GM19468 (cell line): Measurements from ENCODE around the gene EEF1A2.

Source experiments
- ATAC-seq: cut with Tn5 transposase; IDR thresholded peaks from one replicate; pipeline ENCODE4 v1.9.1; 2021; ENCODE audit warnings: mild to moderate bottlenecking, moderate library complexity, moderate number of reproducible peaks; ENCODE audit not compliant: unreplicated experiment; ENCODE audit errors: extremely low read depth

EEF1A2 gene

DNA sequence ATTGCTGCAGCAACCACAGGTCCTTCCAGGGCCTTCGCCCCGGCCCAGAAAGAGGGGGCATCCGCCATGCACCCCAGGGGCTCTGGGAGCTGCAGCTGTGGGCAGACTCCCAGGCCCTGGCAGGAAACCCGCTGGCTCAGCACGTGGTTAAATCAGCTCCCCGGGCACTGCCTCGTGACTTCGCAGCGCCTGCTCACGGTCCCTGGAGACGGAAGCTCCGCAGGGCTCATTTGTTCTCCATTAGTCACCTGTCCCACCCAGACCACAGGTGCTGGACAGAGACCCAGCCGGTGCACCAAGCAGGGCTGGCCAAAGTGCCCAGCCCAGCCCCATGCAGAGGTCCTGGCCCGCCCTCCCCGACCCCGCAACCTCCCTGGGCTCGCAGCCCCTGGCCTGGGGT, 41.1 kb downstream of the EEF1A2 start:
- ATAC-seq, result no peak

- no peak for ATAC-seq
Measured at GRCh38 chr20:63456429-63457284, 42.2 kb downstream of the EEF1A2 start.

DNA sequence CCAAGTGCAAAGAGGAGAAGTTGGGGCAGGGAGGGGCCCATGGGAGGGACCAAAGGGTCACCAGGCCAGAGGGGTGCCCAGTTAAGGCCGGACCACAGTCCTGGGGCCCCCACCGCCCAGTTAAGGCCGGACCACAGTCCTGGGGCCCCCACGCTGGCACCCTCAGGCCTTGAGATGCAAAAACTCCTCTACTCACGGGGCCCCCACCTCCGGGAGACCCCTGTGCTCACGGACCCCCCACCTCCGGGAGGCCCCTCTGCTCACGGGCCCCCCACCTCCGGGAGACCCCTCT, 43.4 kb downstream of the EEF1A2 start:
- no peak for ATAC-seq

DNA sequence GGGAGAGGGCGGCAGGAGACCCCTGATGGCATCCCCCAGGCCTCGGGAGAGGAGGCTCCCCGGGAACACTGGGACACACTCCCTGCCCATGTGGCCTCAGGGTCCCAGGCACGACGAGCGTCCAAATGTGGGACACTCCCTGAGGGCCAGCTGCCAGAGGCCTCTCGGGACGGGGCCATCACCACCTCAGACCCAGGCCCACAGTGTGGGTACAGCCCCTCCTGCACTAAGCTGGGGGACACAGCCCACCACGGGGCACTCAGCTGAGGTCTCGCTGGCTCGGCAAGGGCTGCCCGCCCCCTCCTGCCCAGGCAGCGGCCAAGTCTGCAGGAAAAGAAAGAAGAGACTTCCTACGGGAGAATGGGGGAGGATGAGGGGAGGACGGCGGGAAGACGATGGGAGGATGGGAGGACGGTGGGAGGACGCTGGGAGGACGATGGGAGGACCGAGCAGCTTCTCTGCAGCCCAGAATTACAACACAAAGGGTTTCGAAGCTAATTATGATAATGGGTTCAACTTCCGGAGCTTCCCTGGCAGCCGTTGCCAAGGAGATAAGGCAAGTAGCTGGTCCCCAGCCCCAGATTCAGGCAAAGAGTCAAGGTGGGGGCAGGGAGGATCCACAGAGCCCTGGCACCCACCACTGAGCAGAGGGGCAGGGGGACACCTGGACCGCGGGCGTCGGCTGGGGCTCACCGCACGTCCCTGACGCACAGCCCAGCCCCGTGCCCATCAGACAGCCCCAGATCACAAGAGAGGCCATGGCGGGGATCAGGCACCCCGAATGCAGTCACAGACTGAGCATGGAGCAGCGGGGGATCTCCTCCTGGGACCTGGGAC, 43.9 kb downstream of the EEF1A2 start:
- no peak for ATAC-seq

DNA sequence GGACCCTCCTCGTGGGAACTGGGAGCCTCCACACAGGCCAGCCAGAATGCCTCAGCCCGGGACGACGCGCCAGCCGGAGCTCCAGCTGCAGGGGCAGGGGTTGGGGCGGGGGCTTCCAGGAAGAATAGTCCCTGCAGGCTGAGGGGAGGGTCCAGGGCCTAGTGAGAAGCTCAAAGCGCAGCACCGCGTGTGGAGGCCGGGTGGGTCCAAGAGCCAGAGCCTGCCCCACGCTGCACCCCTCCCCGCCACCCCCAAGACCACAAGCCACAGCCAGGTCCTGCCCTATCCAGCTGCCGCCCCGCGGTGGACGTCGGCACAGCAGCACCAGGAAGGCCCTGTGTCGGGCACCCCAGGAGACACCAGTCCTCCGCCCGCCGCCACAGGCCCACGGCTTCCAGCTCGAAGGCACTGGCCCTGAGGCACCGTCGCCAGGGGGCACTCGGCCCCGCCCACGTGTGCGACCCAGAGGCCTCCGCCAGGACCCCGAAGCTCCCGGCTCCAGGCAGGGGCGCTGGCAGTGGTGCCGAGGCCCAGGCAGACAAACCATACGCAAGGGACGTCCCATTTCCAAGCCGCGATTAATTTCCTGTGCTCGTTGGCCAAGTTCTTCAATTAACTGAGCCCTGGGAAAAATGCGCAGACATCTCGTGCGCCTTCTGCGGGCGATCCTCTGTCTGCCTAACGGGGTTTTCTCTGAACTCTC, 45.9 kb downstream of the EEF1A2 start:
- ATAC-seq, result no peak

DNA sequence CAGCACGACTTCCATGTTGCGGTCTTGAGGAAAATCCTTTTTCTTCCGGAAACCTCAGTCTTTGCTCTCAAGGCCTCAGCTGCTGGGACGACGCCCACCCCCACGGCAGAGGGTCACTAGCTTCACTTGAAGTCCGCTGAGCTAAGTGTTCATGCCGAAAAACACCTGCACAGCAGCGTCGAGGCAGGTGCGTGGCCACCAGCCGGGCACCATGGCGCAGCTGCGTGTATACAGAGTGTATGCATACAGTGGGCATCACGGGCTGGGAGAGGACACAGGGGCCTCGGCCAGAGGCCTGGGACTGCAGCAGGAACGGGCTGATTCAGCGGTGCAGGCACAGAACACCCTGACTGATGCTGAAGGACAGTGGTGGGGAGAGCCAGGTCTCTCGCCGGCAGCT, 46.5 kb downstream of the EEF1A2 start:
- no peak for ATAC-seq

GRCh38 chr20:63451821-63452220, 47.1 kb downstream of the EEF1A2 start:
- no peak for ATAC-seq

DNA sequence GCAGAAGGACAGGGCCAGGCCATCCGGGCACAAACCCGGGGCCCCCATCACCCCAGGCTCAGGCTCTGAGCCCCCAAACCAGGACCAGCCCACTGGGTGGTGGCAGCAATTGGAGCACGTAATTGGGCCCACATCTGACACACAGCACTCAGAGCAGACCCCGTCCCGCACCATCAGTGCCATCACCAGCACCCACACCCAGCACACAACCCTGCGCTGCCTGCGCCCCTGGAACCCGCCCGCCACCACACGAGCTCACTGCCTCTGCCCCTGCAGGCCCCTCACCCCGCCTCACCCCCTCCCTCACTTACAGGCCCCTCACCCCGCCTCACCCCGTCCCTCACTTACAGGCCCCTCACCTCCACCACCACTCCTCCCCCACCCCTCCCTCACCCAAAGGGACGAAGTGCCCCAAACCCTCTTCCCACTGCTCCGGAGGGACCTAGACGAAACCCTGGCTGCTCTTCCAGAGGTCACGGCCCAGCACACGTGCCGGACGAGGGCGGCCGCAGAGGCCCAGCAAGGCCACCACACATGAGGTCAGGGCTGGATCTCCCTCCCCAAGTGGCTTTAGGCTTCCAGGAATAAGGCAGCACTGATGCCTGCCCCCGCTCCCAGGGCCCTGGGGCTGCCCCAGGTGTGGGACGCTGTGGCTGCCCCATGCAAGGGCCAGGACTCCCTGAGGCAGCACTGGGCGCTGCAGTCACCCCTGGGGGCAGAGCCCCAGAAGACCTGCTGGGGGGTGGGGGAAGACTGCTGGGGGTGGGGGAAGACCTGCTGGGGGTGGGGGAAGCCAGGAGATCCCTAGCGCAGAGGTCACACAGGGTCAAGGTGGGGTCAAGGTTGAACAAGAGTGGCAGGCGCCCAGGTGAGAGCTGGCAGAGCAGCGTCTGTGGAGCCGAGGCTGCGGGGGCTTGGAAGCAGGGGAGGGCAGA, 48.8 kb downstream of the EEF1A2 start:
- no peak for ATAC-seq

DNA sequence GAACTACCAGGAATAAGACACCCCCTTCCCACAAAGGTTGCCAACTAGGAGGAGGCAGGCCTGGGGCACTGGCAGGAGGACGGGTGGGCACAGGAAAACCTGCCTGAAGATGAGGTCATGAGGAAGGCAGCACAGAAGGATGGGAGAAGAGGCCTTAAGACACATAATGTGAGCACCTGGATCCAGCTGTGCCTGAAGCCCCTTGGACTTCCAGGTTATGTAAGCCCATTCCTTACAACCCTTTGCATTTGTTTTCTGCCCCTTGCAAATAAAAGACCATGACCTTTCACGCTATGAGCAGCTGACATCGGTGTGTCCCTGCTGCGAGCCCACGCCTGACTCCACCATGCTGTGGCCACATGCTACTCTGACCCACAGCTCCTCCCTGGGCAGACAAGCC, 49.9 kb downstream of the EEF1A2 start:
- ATAC-seq, result no peak

GRCh38 chr20:63448031-63448430, 50.9 kb downstream of the EEF1A2 start:
- ATAC-seq, result no peak

GRCh38 chr20:63447320-63447719, 51.6 kb downstream of the EEF1A2 start:
- ATAC-seq, result no peak

DNA sequence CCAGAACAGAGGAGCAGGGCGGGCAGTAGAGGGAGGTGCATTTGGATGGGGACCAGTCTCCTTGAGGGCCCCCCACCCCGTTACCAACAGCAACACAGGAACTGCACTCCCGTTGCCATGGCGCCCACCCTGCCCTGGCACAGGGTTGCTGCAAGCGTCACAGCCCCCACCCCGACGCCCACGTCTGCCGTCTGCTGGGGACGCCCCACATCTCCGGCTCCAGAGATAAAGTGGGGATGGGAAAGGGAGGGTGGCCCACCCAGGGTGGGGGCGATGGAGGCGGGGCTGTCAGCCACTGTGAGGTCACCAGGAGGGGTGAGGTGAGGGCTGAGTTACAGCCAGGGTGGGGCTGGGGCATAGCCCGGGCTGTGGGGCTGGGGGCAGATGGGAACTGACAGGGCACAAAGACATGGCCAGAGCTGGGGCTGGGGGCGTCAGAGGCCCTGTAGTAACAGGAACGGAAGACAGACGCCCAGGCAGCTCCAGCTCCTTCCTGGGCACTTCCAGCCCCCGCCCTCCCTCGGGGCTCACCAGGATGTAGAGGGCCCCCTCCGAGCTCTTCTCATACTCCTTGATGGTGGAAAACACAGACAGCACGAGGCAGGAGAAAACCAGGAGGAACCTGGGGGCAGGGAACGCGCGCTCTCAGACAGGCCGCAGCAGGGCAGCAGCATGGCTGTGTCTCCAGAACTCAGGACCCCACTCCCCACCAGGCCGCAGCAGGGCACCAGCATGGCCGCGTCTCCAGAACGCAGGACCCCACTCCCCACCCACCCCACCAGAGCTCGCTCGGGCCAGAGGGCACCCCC, 52.5 kb downstream of the EEF1A2 start:
- no peak for ATAC-seq

GRCh38 chr20:63445075-63445734, 53.7 kb downstream of the EEF1A2 start:
- no peak for ATAC-seq

- no peak for ATAC-seq
Measured at GRCh38 chr20:63444548-63444947, 54.3 kb downstream of the EEF1A2 start.

- ATAC-seq, result no peak
Measured at GRCh38 chr20:63443606-63444395, 55.1 kb downstream of the EEF1A2 start.

DNA sequence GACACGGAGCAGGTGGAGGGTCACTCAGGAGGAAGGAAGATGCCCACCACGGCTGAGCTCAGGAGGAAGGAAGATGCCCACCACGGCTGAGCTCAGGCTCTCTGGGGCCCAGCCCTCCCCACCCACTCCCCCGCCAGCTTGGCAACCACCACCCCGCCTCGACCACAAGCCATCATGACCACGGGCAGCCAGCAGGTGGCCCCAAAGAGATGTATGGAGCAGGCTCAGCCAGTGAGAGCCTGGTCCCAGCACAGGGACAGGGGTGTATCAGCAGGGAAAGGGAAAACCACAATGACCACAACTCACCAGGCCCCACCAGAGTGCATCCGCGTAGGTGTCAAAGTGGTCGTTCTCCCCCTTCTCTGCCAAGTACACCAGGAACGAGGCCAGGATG, 56.8 kb downstream of the EEF1A2 start:
- ATAC-seq, result no peak

DNA sequence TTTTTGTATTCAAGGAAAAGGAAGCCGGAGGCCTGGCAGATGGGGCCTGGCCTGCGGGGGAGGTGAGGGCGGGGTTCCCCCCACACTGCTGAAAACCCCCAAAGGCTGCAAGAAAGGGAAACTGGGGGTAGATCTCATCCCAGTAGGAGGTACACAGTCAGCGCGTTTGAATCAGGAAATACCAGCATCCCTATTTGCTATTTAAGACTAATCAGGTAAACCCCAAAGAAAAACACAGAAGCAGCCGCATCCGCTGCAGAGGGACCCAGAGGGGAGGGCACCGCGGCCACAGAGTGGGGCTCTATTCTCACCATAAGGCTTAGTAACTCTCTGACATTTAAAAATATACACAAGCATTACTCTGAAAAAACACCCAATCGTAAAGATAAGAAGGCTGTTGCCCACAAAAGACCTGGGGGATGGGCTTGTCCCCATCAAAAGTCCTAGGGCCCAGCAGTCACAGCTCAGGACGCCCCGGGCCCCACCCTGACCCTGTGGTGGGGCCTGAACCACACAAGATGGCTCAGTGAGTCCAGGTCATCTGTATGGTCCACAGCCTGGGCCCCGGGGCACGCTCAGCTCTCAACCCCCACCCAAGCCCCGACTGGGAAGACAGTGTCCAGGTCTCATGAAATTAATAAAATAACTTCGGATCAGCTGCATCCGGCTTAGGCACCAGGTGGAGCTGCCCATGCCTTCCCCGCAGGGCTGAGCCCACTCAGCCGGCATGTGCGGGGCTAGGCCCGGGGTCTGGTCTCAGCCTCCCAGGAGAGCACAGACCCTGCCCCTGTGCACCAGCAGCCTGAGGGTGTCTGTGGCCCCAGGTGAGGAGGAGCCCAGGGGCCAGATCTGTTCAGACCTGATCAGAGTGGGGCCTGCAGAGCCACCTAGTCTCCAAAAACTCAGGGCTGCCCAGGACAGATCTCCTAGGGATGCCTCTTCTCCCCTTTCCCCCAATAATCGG, 57.5 kb downstream of the EEF1A2 start:
- no peak for ATAC-seq
